ENCODE results near the gene GATA3. TPM values are rescaled to one million over a fixed set of nuclear protein-coding genes. Genes with fewer than 3 reads are reported as not detected.
A peak's percentile ranks its signal among the peaks of the same experiment; 100 is the strongest.

GATA3 gene
- total RNA-seq, 2 experiments from 2014 or later = 24.4 to 27.2 TPM

- ChIA-PET POLR2A (interaction anchor here (0.6 to 1.2 kb wide), 4 partner anchors 9 to 666 kb away, joined by 3 to 4 read pairs (median 3); no protein-coding TSS in a partner anchor), CTCF (interaction anchor here (1.1 kb wide), 1 partner anchor 9 kb away, joined by 5 read pairs; no protein-coding TSS in a partner anchor)
- Mint-ChIP-seq H3K36me3 (ENCODE audit: low read depth) (peaks cover 2% of the 10 kb centered on the region), H3K27me3 (peaks cover 95% of the 10 kb centered on the region), H3K27ac (no peak overlapping the region), H3K9me3 (no peaks in the 10 kb centered on the region), H3K4me1 (ENCODE audit: low read depth) (peaks cover 59% of the 10 kb centered on the region), H3K4me3 (no peak overlapping the region)
- no peak for DNase-seq
- intact Hi-C loops (cut with micrococcal nuclease) = loop anchor here (5.0 to 10.0 kb wide), 3 partner anchors 433 to 1260 kb away; no protein-coding TSS in a partner anchor
- TF ChIP-seq CTCF (IDR thresholded peaks at IDR 0.05) = no peak
- no peak for ATAC-seq
Measured at GRCh38 chr10:8041992-8042720, 12.3 kb upstream of the GATA3 start.

- TF ChIP-seq CTCF (IDR thresholded peaks at IDR 0.05) = no peak
- Mint-ChIP-seq H3K9me3 (no peaks in the 10 kb centered on the region), H3K27ac (no peak overlapping the region), H3K4me1 (ENCODE audit: low read depth) (peaks cover 60% of the 10 kb centered on the region), H3K27me3 (peaks cover 97% of the 10 kb centered on the region), H3K36me3 (ENCODE audit: low read depth) (peaks cover 2% of the 10 kb centered on the region), H3K4me3 (peak overlapping the region; percentile 6)
- POLR2A ChIA-PET = interaction anchor here (1.1 kb wide), 1 partner anchor 14 kb away, joined by 4 read pairs; no protein-coding TSS in a partner anchor
- DNase-seq = no peak
- intact Hi-C loops (cut with micrococcal nuclease) = loop anchor here (5.0 to 10.0 kb wide), 3 partner anchors 432 to 1259 kb away; no protein-coding TSS in a partner anchor
- no peak for ATAC-seq
- CTCF ChIA-PET = interaction anchor here (1.1 kb wide), 1 partner anchor 10 kb away, joined by 5 read pairs; no protein-coding TSS in a partner anchor
Measured at GRCh38 chr10:8042721-8043568, 11.5 kb upstream of the GATA3 start.

GRCh38 chr10:8043569-8044306 lies 10.8 kb upstream of the GATA3 start:
- Mint-ChIP-seq H3K27me3 (peaks cover 91% of the 10 kb centered on the region), H3K4me3 (no peak overlapping the region), H3K27ac (no peak overlapping the region), H3K36me3 (ENCODE audit: low read depth) (peaks cover 2% of the 10 kb centered on the region), H3K4me1 (ENCODE audit: low read depth) (peaks cover 61% of the 10 kb centered on the region), H3K9me3 (no peaks in the 10 kb centered on the region)
- DNase-seq = peak; percentile 59
- intact Hi-C loops (cut with micrococcal nuclease) = loop anchor here (5.0 to 10.0 kb wide), 3 partner anchors 431 to 1259 kb away; no protein-coding TSS in a partner anchor
- ChIA-PET CTCF (no interaction called here), POLR2A (no interaction called here)
- ATAC-seq = no peak
- TF ChIP-seq CTCF (IDR thresholded peaks at IDR 0.05) = peak; percentile 26

- no peak for TF ChIP-seq CTCF (IDR thresholded peaks at IDR 0.05)
- ChIA-PET POLR2A (no interaction called here), CTCF (no interaction called here)
- Mint-ChIP-seq H3K27ac (no peak overlapping the region), H3K27me3 (peaks cover 85% of the 10 kb centered on the region), H3K9me3 (no peaks in the 10 kb centered on the region), H3K36me3 (ENCODE audit: low read depth) (no peaks in the 10 kb centered on the region), H3K4me3 (peak overlapping the region; percentile 51), H3K4me1 (ENCODE audit: low read depth) (peaks cover 65% of the 10 kb centered on the region)
- ATAC-seq (no peak), DNase-seq (no peak)
- intact Hi-C loops (cut with micrococcal nuclease) = loop anchor here (5.0 to 10.0 kb wide), 3 partner anchors 430 to 1258 kb away; no protein-coding TSS in a partner anchor
Measured at GRCh38 chr10:8044331-8044907, 10.1 kb upstream of the GATA3 start.

Measured in activated CD8-positive, alpha-beta T cell treated with anti-CD3 and anti-CD28 coated beads for 36 hours (primary cell).